ENCODE measurements around the gene PLCB3.

DNA sequence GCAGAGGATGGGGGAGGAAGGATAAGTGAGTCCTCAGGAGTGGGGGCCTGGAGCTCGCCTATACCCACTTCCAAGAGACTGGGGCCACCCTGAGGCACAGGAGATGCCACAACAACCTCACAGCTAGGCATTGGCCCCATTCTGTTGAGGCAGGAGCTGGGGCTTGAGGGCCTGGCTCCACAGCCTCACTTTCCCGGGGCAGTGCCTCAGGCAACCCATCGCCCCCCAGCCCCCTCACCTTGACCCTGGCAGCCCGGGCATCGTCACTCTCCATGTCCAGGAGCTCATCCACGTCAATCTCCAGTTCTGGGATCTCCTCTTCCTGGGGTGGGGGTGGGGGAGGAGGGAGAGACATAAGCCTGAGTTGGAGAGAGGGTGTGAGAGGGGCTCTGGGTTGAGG lies 6.4 kb upstream of the PLCB3 start:
- TF ChIP-seq, protein P1, sequence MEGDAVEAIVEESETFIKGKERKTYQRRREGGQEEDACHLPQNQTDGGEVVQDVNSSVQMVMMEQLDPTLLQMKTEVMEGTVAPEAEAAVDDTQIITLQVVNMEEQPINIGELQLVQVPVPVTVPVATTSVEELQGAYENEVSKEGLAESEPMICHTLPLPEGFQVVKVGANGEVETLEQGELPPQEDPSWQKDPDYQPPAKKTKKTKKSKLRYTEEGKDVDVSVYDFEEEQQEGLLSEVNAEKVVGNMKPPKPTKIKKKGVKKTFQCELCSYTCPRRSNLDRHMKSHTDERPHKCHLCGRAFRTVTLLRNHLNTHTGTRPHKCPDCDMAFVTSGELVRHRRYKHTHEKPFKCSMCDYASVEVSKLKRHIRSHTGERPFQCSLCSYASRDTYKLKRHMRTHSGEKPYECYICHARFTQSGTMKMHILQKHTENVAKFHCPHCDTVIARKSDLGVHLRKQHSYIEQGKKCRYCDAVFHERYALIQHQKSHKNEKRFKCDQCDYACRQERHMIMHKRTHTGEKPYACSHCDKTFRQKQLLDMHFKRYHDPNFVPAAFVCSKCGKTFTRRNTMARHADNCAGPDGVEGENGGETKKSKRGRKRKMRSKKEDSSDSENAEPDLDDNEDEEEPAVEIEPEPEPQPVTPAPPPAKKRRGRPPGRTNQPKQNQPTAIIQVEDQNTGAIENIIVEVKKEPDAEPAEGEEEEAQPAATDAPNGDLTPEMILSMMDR (IDR thresholded peaks at IDR 0.05; ENCODE audit: low read length), result no peak
- TF ChIP-seq EZH2 (IDR thresholded peaks at IDR 0.05; ENCODE audit: borderline replicate concordance, low read length), result no peak

All from OCI-LY1 (cell line).